K562 (cell line): ENCODE measurements around the gene LTB4R2. TPM values are rescaled to one million over a fixed set of nuclear protein-coding genes. Genes with fewer than 3 reads are reported as not detected.

ENCODE experiments used
- ATAC-seq: fragments of 200-7000 bp; cut with Tn5 transposase; 3 replicates; pipeline ENCODE4 v1.9.1; 2020; ENCODE audit warnings: moderate library complexity
- BruUV-seq: library from RNA; stranded (reverse); fragments of 400-500 nt; replicated peaks from 2 replicates; lab custom pipeline; 2021; lab: Mats Ljungman, UMichigan
- CTCF ChIA-PET: fragments of 300-600 bp; formaldehyde crosslinking; extraction: SDS; loops from one replicate; lab custom pipeline; 2021; ENCODE audit warnings: low intra/inter-chr PET ratio; lab: Yijun Ruan, JAX
- POLR2A ChIA-PET: fragments of 300-600, 350-650 bp; sonication (Branson Sonifier 250); formaldehyde crosslinking; extraction: SDS; loops from one replicate; lab custom pipeline; 2021; ENCODE audit warnings: antibody characterized with exemption, inconsistent platforms; lab: Yijun Ruan, JAX
- DNase-seq, 4 experiments: peaks; one replicate each; pipeline versions ENCODE4 v3.0.0 to v3.0.0-alpha.2; 2011 to 2018; ENCODE audit warnings: low spot score in 3 of 4, mixed read lengths in 3 of 4; ENCODE audit errors: extremely low read depth in 1 of 4
- FAIRE-seq: peaks from 2 replicates; lab custom pipeline; 2011; peaks lifted over from hg19 to GRCh38; lab: Jason Lieb, UNC
- H2AFZ ChIP-seq: 2 replicates; pipeline ENCODE4 v1.6.0; 2011; ENCODE audit warnings: low read depth, low read length, control low read depth, inconsistent platforms
- H3K27ac ChIP-seq: fragments of 200-600 bp; 3 replicates; pipeline ENCODE4 v1.8.0; 2011; ENCODE audit warnings: low read depth, mild to moderate bottlenecking, control low read depth, inconsistent platforms, low read length, moderate library complexity, mixed read lengths; ENCODE audit errors: extremely low read depth
- H3K27me3 ChIP-seq, 2 experiments: fragments of 300-600 bp in 1 of 2; 2 replicates in 1 of 2; 3 replicates in 1 of 2; pipeline versions ENCODE4 v1.6.0 to v1.8.0; 2011; ENCODE audit warnings: inconsistent platforms in 2 of 2, low read length in 2 of 2, mild to moderate bottlenecking in 1 of 2, mixed read lengths in 1 of 2, moderate library complexity in 1 of 2; ENCODE audit not compliant: control insufficient read depth in 2 of 2, insufficient read depth in 2 of 2
- H3K36me3 ChIP-seq: fragments of 300-600 bp; 3 replicates; pipeline ENCODE4 v1.8.0; 2011; ENCODE audit warnings: mild to moderate bottlenecking, low read length, inconsistent platforms; ENCODE audit not compliant: control insufficient read depth, insufficient read depth
- H3K4me1 ChIP-seq, 2 experiments: fragments of 200-600 bp in 1 of 2; replicated peaks in 1 of 2; 2 replicates in 1 of 2; 3 replicates in 1 of 2; pipeline versions ENCODE4 v1.5.1 to v1.8.0; 2011; ENCODE audit warnings: inconsistent platforms in 2 of 2, low read length in 2 of 2, mild to moderate bottlenecking in 1 of 2, mixed read lengths in 1 of 2, moderate library complexity in 1 of 2; ENCODE audit not compliant: control insufficient read depth in 2 of 2, insufficient read depth in 2 of 2
- H3K4me2 ChIP-seq: 2 replicates; pipeline ENCODE4 v1.6.1; 2011; ENCODE audit warnings: low read length, control low read depth, inconsistent platforms, mixed read lengths; ENCODE audit not compliant: insufficient read depth
- H3K4me3 ChIP-seq: fragments of 200-600 bp; sonication (generic), shearing (Covaris generic); 2 replicates; pipeline ENCODE4 v1.5.1; 2016; ENCODE audit warnings: control low read depth, inconsistent platforms
- H3K79me2 ChIP-seq: fragments of 200-600 bp; 3 replicates; pipeline ENCODE4 v1.8.0; 2011; ENCODE audit warnings: low read length, inconsistent platforms; ENCODE audit not compliant: control insufficient read depth, insufficient read depth
- H3K9ac ChIP-seq, 2 experiments: 2 replicates each; pipeline versions ENCODE4 v1.6.0 to v1.6.1; 2011; ENCODE audit warnings: low read depth in 2 of 2, low read length in 2 of 2, control low read depth in 1 of 2, inconsistent platforms in 1 of 2, mild to moderate bottlenecking in 1 of 2, mixed read lengths in 1 of 2; ENCODE audit not compliant: insufficient read depth in 1 of 2
- H3K9me1 ChIP-seq: one replicate; pipeline ENCODE4 v1.6.0; 2011; ENCODE audit warnings: inconsistent platforms, mild to moderate bottlenecking, low read length, moderate library complexity; ENCODE audit not compliant: control insufficient read depth, insufficient read depth
- H3K9me3 ChIP-seq: replicated peaks from 2 replicates; pipeline ENCODE4 v1.5.1; 2011; ENCODE audit warnings: low read depth, low read length, inconsistent platforms; ENCODE audit not compliant: control insufficient read depth, insufficient read depth
- H4K20me1 ChIP-seq: replicated peaks from 2 replicates; pipeline ENCODE4 v1.6.1; 2011; ENCODE audit warnings: low read length, inconsistent platforms, mixed read lengths; ENCODE audit not compliant: control insufficient read depth, insufficient read depth
- CCAR2 ChIP-seq: fragments of 200-400 bp; formaldehyde crosslinking; IDR thresholded peaks from 2 replicates; pipeline ENCODE4 v1.6.1; 2017; ENCODE audit warnings: mild to moderate bottlenecking, low read depth, low read length
- SIX5 ChIP-seq, 2 experiments: IDR thresholded peaks; 2 replicates each; pipeline ENCODE4 v1.6.1; 2011; ENCODE audit warnings: low read length in 2 of 2, borderline replicate concordance in 1 of 2, low read depth in 1 of 2, mild to moderate bottlenecking in 1 of 2, moderate library complexity in 1 of 2; ENCODE audit not compliant: insufficient read depth in 1 of 2
- TAF15 ChIP-seq: fragments of 200-400 bp; formaldehyde crosslinking; IDR thresholded peaks from 2 replicates; pipeline ENCODE4 v1.6.1; 2017; ENCODE audit warnings: mild to moderate bottlenecking, low read depth, low read length, moderate library complexity
- ZKSCAN8 ChIP-seq: fragments of 200-800 bp; sonication (Bioruptor generic); IDR thresholded peaks from 2 replicates; pipeline ENCODE4 v1.6.1; 2016; ENCODE audit warnings: missing genetic modification characterization, missing compliant biosample characterization
- ZNF174 ChIP-seq: fragments of 250-450 bp; sonication (Bioruptor Pico); IDR thresholded peaks from 2 replicates; pipeline ENCODE4 v1.4.0; 2020; ENCODE audit warnings: mild to moderate bottlenecking
- ZNF282 ChIP-seq: sonication (generic); formaldehyde crosslinking; IDR thresholded peaks from 2 replicates; pipeline ENCODE4 v1.8.1; 2023; ENCODE audit warnings: missing genetic modification reagents
- WGBS: fragments of 100-300 bp; shearing (Covaris generic); methylation state at CpG from one replicate; pipeline ENCODE4 v1.1.6; 2016; ENCODE audit warnings: low coverage, mixed read lengths; ENCODE audit not compliant: insufficient coverage; ENCODE audit errors: missing lambda C conversion rate; 5-methylcytosine and 5-hydroxymethylcytosine counted together
- in situ Hi-C: fragments of 300-500 bp; cut with MboI; formaldehyde crosslinking; loops from 4 replicates; pipeline ENCODE4 v1.15.0; 2018; ENCODE audit warnings: inconsistent platforms, mixed read lengths
- intact Hi-C: fragments of 100-400 bp; cut with micrococcal nuclease; formaldehyde crosslinking; loops from 2 replicates; pipeline ENCODE4 v1.14.2; 2022
- polyA plus RNA-seq, 8 experiments: library from polyadenylated mRNA; depleted of rRNA in 4 of 8; stranded (reverse) in 5 of 8; unstranded in 3 of 8; fragments of >200 nt; fragmentation: Nextera tagmentation in 2 of 8; fragmentation: Illumina TruSeq in 1 of 8; extraction: Ambion mirVana in 2 of 8; extraction: Trizol in 1 of 8; gene quantifications; 2 replicates each; pipeline versions ENCODE4 v1.2.1 to v1.2.3, GENCODE V29; 2011 to 2014; ENCODE audit warnings: inconsistent platforms in 1 of 8, missing spikeins in 1 of 8
- total RNA-seq, 7 experiments: library from RNA; depleted of rRNA in 6 of 7; stranded (reverse); fragments of >200 nt in 6 of 7; fragmentation: Illumina TruSeq in 2 of 7; extraction: Trizol in 2 of 7; gene quantifications; 2 replicates each; pipeline versions ENCODE4 v1.2.1 to v1.2.3, GENCODE V29; 2011 to 2021; ENCODE audit warnings: low replicate concordance in 1 of 7
- TF ChIP-seq, protein P1 (sequence below): IDR thresholded peaks from 2 replicates; pipeline ENCODE4 v1.6.1; 2012; ENCODE audit warnings: low read depth, low read length, improper control_type of control experiment, borderline replicate concordance
- TF ChIP-seq, protein P2 (sequence below): fragments of 250-450 bp; sonication (Bioruptor Pico); IDR thresholded peaks from 2 replicates; pipeline ENCODE4 v1.5.0; 2020; ENCODE audit warnings: mild to moderate bottlenecking

The LTB4R2 gene
- total and polyA plus RNA-seq, 9 of the 15 experiments (the other 6 are each of a cell fraction or from before 2014, with no cell fraction given), result 0.03 to 11.6 (median 2.8) TPM; not detected in 1

DNA sequence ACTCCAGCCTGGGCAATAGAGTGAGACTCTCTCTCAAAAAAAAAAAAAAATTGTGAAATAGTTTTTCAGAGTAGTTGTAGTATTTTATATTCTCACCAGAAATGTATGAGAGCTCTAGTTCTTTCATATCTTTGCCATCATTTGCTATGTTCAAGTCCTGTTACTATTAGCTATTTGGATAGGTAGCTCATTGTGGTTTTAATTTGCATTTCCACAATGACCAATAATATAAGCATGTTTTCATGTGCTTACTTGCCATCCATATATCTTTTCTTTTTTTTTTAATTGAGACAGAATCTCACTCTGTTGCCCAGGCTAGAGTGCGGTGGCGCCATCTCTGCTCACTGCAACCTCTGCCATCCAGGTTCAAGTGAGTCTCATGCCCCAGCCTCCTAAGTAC is 38.2 kb downstream of the LTB4R2 start (continued):
- TF ChIP-seq, protein P1, sequence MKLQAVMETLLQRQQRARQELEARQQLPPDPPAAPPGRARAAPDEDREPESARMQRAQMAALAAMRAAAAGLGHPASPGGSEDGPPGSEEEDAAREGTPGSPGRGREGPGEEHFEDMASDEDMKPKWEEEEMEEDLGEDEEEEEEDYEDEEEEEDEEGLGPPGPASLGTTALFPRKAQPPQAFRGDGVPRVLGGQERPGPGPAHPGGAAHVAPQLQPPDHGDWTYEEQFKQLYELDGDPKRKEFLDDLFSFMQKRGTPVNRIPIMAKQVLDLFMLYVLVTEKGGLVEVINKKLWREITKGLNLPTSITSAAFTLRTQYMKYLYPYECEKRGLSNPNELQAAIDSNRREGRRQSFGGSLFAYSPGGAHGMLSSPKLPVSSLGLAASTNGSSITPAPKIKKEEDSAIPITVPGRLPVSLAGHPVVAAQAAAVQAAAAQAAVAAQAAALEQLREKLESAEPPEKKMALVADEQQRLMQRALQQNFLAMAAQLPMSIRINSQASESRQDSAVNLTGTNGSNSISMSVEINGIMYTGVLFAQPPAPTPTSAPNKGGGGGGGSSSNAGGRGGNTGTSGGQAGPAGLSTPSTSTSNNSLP, result no peak
- TF ChIP-seq CCAR2, result no peak
- no peak for TF ChIP-seq ZNF282
- no peak for TF ChIP-seq SIX5 (IDR thresholded peaks at IDR 0.05; ENCODE audit: borderline replicate concordance in 1 of 2, insufficient read depth in 1 of 2, low read depth in 1 of 2, low read length in 2 of 2)

DNA sequence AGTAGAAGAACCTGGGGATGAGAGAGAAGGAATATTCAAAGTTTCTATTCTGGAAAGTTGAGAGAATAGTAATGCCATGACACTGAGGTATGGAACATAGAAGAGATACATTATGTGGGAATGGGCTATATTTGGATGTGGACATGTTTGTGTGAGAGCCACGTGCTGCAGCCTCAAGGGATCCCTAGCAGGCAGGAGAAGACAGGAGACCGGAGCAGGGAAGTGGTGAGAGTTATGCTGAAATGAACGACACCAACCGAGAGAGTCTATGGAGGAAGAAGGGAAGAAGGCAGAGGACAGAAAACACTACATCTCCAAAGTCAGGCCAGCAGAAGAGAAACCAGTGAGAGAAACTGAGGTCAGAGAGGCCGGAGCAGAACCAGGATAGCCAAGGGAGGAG is 39.8 kb downstream of the LTB4R2 start:
- FAIRE-seq, result no peak
- H3K36me3 ChIP-seq, result no peaks in the 10 kb centered on the region
- 11% methylated on average over 5 of the region's 5 CpGs for WGBS
- H3K27ac ChIP-seq, result no peak overlapping the region
- H3K4me2 ChIP-seq, result no peak overlapping the region
- no peaks in the 10 kb centered on the region for H3K79me2 ChIP-seq
- H4K20me1 ChIP-seq, result no peaks in the 10 kb centered on the region
- no TSS peak for BruUV-seq
- TF ChIP-seq, protein P2, sequence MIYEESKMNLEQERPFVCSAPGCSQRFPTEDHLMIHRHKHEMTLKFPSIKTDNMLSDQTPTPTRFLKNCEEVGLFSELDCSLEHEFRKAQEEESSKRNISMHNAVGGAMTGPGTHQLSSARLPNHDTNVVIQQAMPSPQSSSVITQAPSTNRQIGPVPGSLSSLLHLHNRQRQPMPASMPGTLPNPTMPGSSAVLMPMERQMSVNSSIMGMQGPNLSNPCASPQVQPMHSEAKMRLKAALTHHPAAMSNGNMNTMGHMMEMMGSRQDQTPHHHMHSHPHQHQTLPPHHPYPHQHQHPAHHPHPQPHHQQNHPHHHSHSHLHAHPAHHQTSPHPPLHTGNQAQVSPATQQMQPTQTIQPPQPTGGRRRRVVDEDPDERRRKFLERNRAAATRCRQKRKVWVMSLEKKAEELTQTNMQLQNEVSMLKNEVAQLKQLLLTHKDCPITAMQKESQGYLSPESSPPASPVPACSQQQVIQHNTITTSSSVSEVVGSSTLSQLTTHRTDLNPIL (CRISPR knock-in tag), result no peak
- no peak for TF ChIP-seq TAF15
- no peak for TF ChIP-seq ZKSCAN8 (CRISPR knock-in tag)
- TF ChIP-seq ZNF174 (CRISPR knock-in tag), result no peak
- no peak overlapping the region for H3K4me3 ChIP-seq
- H3K9me3 ChIP-seq, result no peaks in the 10 kb centered on the region
- H3K27me3 ChIP-seq, result no peaks in the 10 kb centered on the region; a peak in 1 of 5 replicates
- DNase-seq, result no peak
- no peak for ATAC-seq
- peaks cover 0 to 6% of the 10 kb centered on the region in 2 experiments; a peak in 3 of 5 replicates for H3K4me1 ChIP-seq
- CTCF ChIA-PET, result no interaction called here
- POLR2A ChIA-PET, result no interaction called here
- no peak overlapping the region for H2AFZ ChIP-seq
- no peak overlapping the region for H3K9ac ChIP-seq
- H3K9me1 ChIP-seq, result no peaks in the 10 kb centered on the region
- in situ Hi-C loops, result loop anchor here (25.0 kb wide), 1 partner anchor 338 kb away; no protein-coding TSS in a partner anchor
- intact Hi-C loops, result no loop called here
